OCI-LY3 (cell line): ENCODE data around the gene LGALS3BP.
A peak's percentile ranks its signal among the peaks of the same experiment; 100 is the strongest.

Source experiments
- H2AFZ ChIP-seq: fragments of 200-600, 300-600 bp; shearing (Covaris generic); 2 replicates; pipeline ENCODE4 v1.6.0; 2014; ENCODE audit warnings: antibody characterized with exemption, low read depth, low read length
- H3K27ac ChIP-seq: fragments of 200-600, 300-600 bp; sonication (generic); 2 replicates; pipeline ENCODE4 v1.5.1; 2014; ENCODE audit warnings: mild to moderate bottlenecking, low read length, moderate library complexity, mixed read lengths
- H3K27me3 ChIP-seq: fragments of 200-600, 300-600 bp; sonication (generic); 2 replicates; pipeline ENCODE4 v1.6.1; 2014; ENCODE audit warnings: low read depth, low read length, mixed read lengths
- H3K36me3 ChIP-seq: fragments of 200-600, 300-600 bp; sonication (generic); replicated peaks from 2 replicates; pipeline ENCODE3; 2014; ENCODE audit warnings: low read depth, low read length, mixed read lengths
- H3K4me1 ChIP-seq: fragments of 300-600, 200-600 bp; sonication (generic); 2 replicates; pipeline ENCODE4 v1.6.1; 2014; ENCODE audit warnings: low read length, mixed read lengths
- H3K4me2 ChIP-seq: fragments of 200-600, 300-600 bp; sonication (generic); 2 replicates; pipeline ENCODE4 v1.6.1; 2014; ENCODE audit warnings: low read length, mixed read lengths
- H3K4me3 ChIP-seq: fragments of 300-600, 200-600 bp; sonication (generic); 2 replicates; pipeline ENCODE4 v1.5.1; 2014; ENCODE audit warnings: antibody characterized with exemption, mild to moderate bottlenecking, low read length, moderate library complexity
- H3K79me2 ChIP-seq: fragments of 300-600, 200-600 bp; shearing (Covaris generic); 2 replicates; pipeline ENCODE4 v1.6.1; 2014; ENCODE audit warnings: mild to moderate bottlenecking, low read length, mixed read lengths
- H3K9ac ChIP-seq: fragments of 300-600, 200-600 bp; shearing (Covaris generic); 2 replicates; pipeline ENCODE4 v1.6.0; 2014; ENCODE audit warnings: mild to moderate bottlenecking, low read length, moderate library complexity
- H3K9me3 ChIP-seq: fragments of 200-600, 300-600 bp; shearing (Covaris generic); 2 replicates; pipeline ENCODE4 v1.6.1; 2014; ENCODE audit warnings: low read length, mixed read lengths; ENCODE audit not compliant: insufficient read depth
- H4K20me1 ChIP-seq: fragments of 200-600, 300-600 bp; sonication (generic); 2 replicates; pipeline ENCODE4 v1.6.1; 2016; ENCODE audit warnings: low read length, mixed read lengths; ENCODE audit not compliant: insufficient read depth
- CTCF ChIP-seq: fragments of 200-600, 300-600 bp; sonication (generic); IDR thresholded peaks from 2 replicates; pipeline ENCODE4 v1.5.1; 2014; ENCODE audit warnings: antibody characterized with exemption, low read length, low read depth
- EZH2phosphoT487 ChIP-seq: fragments of 200-600 bp; shearing (Covaris generic); IDR thresholded peaks from 2 replicates; pipeline ENCODE4 v1.6.1; 2018; ENCODE audit warnings: antibody characterized with exemption, mixed run types, low read depth

Gene LGALS3BP

GRCh38 chr17:78971756-78972506, 7.8 kb downstream of the LGALS3BP start:
- Histone ChIP-seq H3K4me1 (peaks cover 10% of the 10 kb centered on the region), H3K4me3 (peak overlapping the region; percentile 49), H2AFZ (0 out of 2 replicates have a peak overlapping the region, but pooled peaks have one; percentile 69), H3K27ac (no peak overlapping the region), H3K79me2 (no peaks in the 10 kb centered on the region), H3K4me2 (peak overlapping the region; percentile 64), H4K20me1 (no peaks in the 10 kb centered on the region), H3K36me3 (no peaks in the 10 kb centered on the region), H3K9ac (no peak overlapping the region), H3K9me3 (no peaks in the 10 kb centered on the region), H3K27me3 (no peaks in the 10 kb centered on the region)
- TF ChIP-seq CTCF: no peak

GRCh38 chr17:78970834-78971755, 8.6 kb downstream of the LGALS3BP start:
- H3K4me2 ChIP-seq: peak overlapping the region; percentile 64
- no peaks in the 10 kb centered on the region for H4K20me1 ChIP-seq
- no peak overlapping the region for H3K27ac ChIP-seq
- no peaks in the 10 kb centered on the region for H3K36me3 ChIP-seq
- H3K79me2 ChIP-seq: no peaks in the 10 kb centered on the region
- H3K9me3 ChIP-seq: no peaks in the 10 kb centered on the region
- H3K4me3 ChIP-seq: peak overlapping the region; percentile 49
- no peaks in the 10 kb centered on the region for H3K27me3 ChIP-seq
- peaks cover 8% of the 10 kb centered on the region; the same call in 1 of the 2 replicates for H3K4me1 ChIP-seq
- peak overlapping the region; percentile 17; the same call in 1 of the 2 replicates for H3K9ac ChIP-seq
- TF ChIP-seq EZH2phosphoT487: no peak
- peak; percentile 92 for TF ChIP-seq CTCF
- peak overlapping the region; percentile 69; the same call in 1 of the 2 replicates for H2AFZ ChIP-seq

- Histone ChIP-seq H3K4me3 (no peak overlapping the region), H3K4me1 (peaks cover 8% of the 10 kb centered on the region; the same call in 1 of the 2 replicates), H3K36me3 (no peaks in the 10 kb centered on the region), H3K79me2 (no peaks in the 10 kb centered on the region), H2AFZ (no peak overlapping the region; the same call in 1 of the 2 replicates), H3K9ac (no peak overlapping the region), H3K4me2 (no peak overlapping the region), H4K20me1 (no peaks in the 10 kb centered on the region), H3K27ac (no peak overlapping the region), H3K9me3 (no peaks in the 10 kb centered on the region), H3K27me3 (peaks cover 5% of the 10 kb centered on the region; the same call in 1 of the 2 replicates)
- TF ChIP-seq CTCF (no peak), EZH2phosphoT487 (no peak)
These were observed 9.9 kb downstream of the LGALS3BP start for GRCh38 chr17:78969865-78970264.
